OCI-LY7 (cell line): ENCODE results near the gene COL5A1.

Source experiments
- CTCF ChIP-seq: fragments of 200-600 bp; sonication (generic); conservative IDR thresholded peaks from 2 replicates; pipeline ENCODE4 v1.5.1; 2014; ENCODE audit warnings: mild to moderate bottlenecking, antibody characterized with exemption, low read length, moderate library complexity, mixed read lengths
- EZH2phosphoT487 ChIP-seq: fragments of 200-600 bp; sonication (generic); IDR thresholded peaks from 2 replicates; pipeline ENCODE4 v1.6.1; 2018; ENCODE audit warnings: low read depth, borderline replicate concordance, mild to moderate bottlenecking, mixed run types, antibody characterized with exemption, low read length, moderate library complexity, mixed read lengths

GRCh38 chr9:134597041-134597913, 44.3 kb upstream of the COL5A1 start:
- no peak for TF ChIP-seq EZH2phosphoT487
- TF ChIP-seq CTCF: no peak
